DMS53 (cell line): Measurements from ENCODE around the gene ZNF644.
A peak's percentile ranks its signal among the peaks of the same experiment; 100 is the strongest.

Source experiments
- DNase-seq: peaks from one replicate; lab custom pipeline; 2025; lab: John Stamatoyannopoulos, UW

The ZNF644 gene

DNA sequence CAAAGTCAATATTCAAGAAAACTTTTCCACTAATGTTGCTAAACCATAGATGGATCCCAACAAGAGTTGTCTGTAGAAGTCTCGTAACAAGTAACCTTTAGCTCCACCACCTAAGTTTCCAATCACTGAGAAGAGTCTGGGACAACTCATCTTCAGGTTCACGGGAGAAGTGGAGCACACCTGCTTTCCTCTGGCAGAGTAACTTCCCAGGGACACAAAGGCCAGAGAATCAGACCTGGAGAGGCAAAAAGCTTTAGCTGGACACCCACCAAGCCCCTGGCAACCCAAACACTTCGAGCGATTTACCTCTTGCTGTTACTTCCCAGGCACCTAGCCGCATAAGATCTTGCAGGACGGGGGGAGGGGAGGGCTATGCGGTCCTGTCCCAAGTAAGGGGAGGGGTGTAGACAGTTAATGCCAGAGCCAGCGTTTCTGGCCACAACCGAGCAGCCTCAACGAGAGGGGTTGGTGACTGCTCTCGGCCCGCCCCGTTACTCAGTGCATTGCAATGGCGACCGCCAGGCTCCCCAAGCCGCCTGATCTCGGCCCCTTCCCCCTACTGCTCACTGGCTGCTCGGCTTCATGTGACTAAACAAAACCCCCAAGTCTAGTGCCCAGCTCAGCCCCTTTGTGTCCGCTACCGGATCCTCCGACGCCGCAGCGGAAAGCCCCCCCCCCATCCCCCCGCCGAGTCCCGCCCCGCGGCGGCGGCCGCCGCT is 709 bp downstream of the ZNF644 start:
- peak; percentile 92 for DNase-seq

GRCh38 chr1:91020486-91020885 is 1.3 kb downstream of the ZNF644 start:
- DNase-seq: peak; percentile 44

GRCh38 chr1:91018006-91018405 is 3.8 kb downstream of the ZNF644 start:
- peak; percentile 56 for DNase-seq

DNA sequence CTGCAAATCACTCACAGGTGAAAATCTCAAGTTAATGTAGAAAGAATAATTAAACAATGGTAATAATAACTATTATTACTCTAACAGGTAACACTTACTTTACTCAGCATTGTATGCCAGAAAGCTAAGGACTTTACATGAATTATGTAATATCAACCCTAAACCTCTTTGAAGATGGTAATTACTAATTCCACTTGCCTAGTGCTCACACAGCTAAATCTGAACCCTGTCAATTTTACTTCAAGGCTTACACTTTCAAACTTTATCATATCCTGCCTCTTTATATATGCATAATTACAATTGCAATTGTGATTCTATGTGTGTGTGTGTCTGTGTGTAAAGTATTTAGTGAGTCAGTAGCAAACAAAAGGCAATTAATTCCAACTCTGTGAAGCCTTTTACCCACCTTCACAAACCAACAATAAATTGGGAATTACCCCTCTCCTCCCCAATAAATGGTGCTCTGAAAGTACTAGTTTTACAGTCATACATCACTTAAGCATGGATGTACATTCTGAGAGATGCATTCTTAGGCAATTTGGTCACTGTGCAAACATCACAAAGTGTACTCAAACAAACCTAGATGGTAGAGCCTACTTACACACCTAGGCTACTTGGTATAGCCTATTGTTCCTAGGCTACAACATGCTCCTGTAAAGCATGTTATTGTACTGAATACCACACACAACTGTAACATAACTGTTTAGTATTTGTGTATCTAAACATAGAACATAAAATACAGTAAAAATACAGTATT is 5.9 kb downstream of the ZNF644 start:
- DNase-seq: peak; percentile 92

GRCh38 chr1:91015358-91015780 is 6.5 kb downstream of the ZNF644 start:
- DNase-seq: peak; percentile 32

DNA sequence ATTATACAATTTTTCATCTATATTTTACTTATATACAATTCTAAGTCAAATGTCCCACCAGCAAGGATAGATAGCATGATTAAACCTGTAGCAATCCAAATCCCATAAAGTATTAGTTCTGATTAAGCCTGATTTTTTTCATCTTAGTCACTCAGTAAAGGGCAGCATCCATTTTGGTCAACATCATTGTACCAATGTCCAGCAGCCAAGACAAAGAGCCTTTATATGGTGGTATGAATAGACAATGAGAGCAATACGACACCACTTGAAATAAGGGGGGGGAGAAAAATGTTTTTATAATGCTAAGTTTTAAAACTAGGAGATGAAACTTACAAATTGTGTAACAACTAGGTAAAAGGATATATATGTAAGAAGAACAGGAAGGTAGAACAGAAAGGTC is 7.4 kb downstream of the ZNF644 start:
- peak; percentile 30 for DNase-seq

GRCh38 chr1:91013302-91013701 is 8.5 kb downstream of the ZNF644 start:
- no peak for DNase-seq

DNA sequence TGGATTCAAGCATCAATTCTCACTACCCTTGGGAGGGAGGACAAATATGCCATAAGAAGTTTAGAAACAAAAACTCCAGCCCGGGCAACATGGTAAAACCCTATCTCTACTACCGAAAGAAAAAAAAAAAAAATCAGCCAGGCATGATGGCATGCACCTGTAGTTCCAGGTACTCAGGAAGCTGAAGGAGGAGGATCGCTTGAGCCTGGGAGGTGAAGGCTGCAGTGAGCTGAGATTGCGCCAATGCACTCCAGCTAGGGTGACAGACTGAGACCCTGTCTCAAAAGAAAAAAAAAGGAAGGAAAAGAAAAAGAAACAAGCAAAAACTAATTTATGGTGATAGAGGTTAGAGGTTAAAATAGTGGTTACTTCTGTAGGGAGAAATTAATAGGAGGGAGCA is 9.6 kb downstream of the ZNF644 start:
- peak; percentile 34 for DNase-seq

DNA sequence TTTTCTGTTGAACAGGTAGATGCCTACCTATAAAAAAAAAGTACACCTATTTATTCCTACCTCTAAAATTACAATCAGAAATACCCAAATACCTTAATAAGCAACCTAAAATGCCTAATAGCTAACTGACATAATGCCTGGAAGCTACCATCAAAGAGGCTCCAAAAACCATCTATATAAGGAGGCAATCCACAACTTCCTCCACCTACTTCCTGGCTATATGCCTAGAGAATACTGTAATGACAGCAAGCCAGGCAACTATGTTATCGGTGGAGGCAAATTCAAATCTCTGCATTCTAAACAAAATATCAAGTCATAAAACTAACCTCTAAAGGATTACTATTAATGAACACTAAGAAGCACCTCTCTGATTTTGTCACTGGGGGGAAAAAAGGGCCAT is 10.1 kb downstream of the ZNF644 start:
- DNase-seq: peak; percentile 17

GRCh38 chr1:91007827-91008226 is 14.0 kb downstream of the ZNF644 start:
- DNase-seq: peak; percentile 17

GRCh38 chr1:91007092-91007491 is 14.7 kb downstream of the ZNF644 start:
- DNase-seq: peak; percentile 32

DNA sequence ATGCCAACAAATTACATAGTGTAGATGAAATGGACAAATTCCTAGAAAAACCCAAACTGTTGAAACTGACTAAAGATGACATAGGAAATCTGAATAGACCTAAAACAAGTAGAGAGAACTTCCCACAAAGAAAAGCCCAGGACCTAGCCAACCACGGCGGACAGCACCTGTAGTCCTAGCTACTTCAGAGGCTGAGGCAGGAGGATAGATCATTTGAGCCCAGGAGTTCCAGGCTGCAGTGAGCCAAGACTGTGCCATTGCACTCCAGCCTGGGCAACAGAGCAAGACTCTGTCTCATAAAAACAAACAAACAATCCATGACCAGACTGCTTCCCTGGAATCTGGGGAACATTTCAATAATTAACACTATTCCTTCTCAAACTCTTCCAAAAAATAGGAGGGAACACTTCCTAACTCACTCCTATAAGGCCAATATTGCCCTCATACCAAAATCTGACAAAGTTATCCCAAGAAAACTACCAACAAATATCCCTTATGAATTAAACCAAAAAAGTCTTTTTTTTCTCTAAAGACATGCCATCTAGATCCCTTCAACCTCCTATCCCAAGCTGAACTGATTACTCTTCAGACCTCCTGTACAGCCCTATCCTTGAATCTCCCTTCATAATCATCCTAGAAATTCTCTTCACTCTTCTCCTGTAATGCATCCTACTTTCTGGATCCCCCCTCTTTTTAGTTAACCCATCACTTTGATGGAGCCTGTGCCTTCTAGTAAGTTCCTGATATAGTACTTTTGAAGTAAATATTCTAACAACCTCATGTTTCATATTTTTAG is 15.5 kb downstream of the ZNF644 start:
- DNase-seq: no peak

GRCh38 chr1:91005285-91005684 is 16.6 kb downstream of the ZNF644 start:
- no peak for DNase-seq

DNA sequence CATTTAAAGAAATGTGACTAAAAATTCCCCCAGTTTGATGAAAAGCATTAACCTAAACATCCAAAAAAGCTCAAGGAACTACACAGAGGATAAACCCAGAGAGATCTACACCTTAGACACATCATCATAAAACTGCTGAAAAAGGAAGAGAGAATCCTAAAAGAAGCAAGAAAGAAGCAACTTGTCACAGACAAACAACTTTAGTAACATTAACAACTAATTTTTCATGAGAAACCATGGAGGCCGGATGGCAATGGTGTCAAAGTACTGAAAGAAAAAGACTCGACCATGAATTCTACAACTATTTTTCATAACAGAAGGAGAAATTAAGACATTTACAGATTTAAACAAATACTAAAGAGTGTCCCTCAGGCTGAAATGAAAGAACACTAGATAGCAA is 17.7 kb downstream of the ZNF644 start:
- no peak for DNase-seq

GRCh38 chr1:90996742-90997413 is 25.0 kb downstream of the ZNF644 start:
- peak; percentile 22 for DNase-seq

- no peak for DNase-seq
These were observed 26.4 kb downstream of the ZNF644 start for GRCh38 chr1:90995311-90995894.

- no peak for DNase-seq
These were observed 27.4 kb downstream of the ZNF644 start for GRCh38 chr1:90994461-90994860.

DNA sequence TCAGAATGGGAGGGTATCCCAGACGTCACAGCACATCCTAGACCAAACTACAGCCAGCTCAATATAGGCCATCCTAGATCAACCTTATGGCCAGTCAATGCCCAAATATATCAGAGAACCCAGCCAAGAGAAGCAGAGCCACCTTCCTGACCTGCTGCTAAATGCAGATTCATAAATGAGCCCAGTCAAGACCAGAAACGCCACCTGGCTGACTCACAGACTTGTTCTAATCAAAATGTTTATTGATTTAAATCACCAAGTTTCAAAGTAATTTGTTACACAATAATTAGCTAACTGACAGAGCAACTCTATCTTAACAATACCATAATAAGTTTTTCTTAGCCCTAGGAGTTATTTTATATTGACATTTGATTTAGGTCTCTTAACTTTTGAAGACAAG is 28.6 kb downstream of the ZNF644 start:
- DNase-seq: no peak

- DNase-seq: no peak
These were observed 31.1 kb downstream of the ZNF644 start for GRCh38 chr1:90990779-90991178.

- no peak for DNase-seq
These were observed 31.8 kb downstream of the ZNF644 start for GRCh38 chr1:90989990-90990389.

DNA sequence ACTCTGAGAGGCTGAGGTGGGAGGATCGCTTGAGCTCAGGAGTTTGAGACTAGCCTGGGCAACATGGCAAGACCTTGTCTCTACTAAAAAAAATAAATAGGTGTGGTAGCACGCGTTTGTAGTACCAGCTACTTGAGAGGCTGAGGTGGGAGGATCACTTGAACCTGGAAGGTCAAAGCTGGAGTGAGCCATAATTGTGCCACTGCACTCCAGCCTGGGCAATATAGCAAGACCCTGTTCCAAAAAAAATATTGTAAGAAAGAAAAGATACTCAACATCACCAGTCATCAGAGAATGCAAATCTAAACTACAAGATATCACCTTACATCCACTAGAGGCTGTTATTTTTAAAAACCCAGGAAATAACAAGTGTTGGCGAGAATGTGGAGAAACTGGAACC is 32.5 kb downstream of the ZNF644 start:
- no peak for DNase-seq

DNA sequence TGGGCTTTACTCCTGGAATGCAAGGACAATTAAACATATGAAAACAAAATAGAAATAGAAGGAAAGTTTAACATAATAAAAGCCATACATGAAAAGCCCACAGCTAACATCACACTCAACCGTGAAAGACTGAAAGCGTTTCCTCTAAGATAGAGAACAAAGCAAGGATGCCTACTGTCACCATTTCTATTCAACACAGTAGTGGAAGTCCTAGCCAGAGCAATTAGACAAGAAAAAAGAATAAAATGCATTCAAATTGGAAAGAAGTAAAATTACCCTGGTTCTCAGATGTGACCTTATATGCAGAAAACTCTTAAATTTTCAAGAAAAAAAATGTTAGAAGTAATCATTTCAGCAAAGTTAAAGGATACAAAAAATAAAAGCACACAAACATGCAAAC is 34.0 kb downstream of the ZNF644 start:
- DNase-seq: no peak
